HepG2 (cell line): ENCODE results near the gene GATD1. TPM values are rescaled to one million over a fixed set of nuclear protein-coding genes. Genes with fewer than 3 reads are reported as not detected.

Source experiments
- ATAC-seq: fragments of 200-7000 bp; cut with Tn5 transposase; 3 replicates; pipeline ENCODE4 v1.9.1; 2020; ENCODE audit warnings: mild to moderate bottlenecking, moderate library complexity
- BruUV-seq: library from RNA; stranded (reverse); fragments of 400-500 nt; replicated peaks from 2 replicates; lab custom pipeline; 2021; lab: Mats Ljungman, UMichigan
- CTCF ChIA-PET: fragments of 300-600 bp; formaldehyde crosslinking; extraction: SDS; loops from one replicate; lab custom pipeline; 2021; ENCODE audit warnings: low total read pairs, inconsistent platforms, low intra/inter-chr PET ratio; lab: Yijun Ruan, JAX
- POLR2A ChIA-PET: fragments of 350-600 bp; sonication (Branson Sonifier 250); formaldehyde crosslinking; loops from one replicate; lab custom pipeline; 2020; ENCODE audit warnings: antibody characterized with exemption, inconsistent platforms; lab: Yijun Ruan, JAX
- DNase-seq: peaks from one replicate; pipeline ENCODE4 v3.0.0-alpha.2; 2015; ENCODE audit warnings: low spot score
- FAIRE-seq: peaks from 3 replicates; lab custom pipeline; 2011; peaks lifted over from hg19 to GRCh38; lab: Jason Lieb, UNC
- H2AFZ ChIP-seq: one replicate; pipeline ENCODE4 v1.6.1; 2011; ENCODE audit warnings: low read length, inconsistent platforms
- H3K27ac ChIP-seq: fragments of 300-600 bp; 3 replicates; pipeline ENCODE4 v1.8.0; 2011; ENCODE audit warnings: mixed run types, mild to moderate bottlenecking, mixed read lengths, low read length, inconsistent platforms; ENCODE audit not compliant: insufficient read depth; ENCODE audit errors: extremely low read length
- H3K27me3 ChIP-seq, 2 experiments: fragments of 200-600 bp in 1 of 2; 2 replicates in 1 of 2; 3 replicates in 1 of 2; pipeline versions ENCODE4 v1.6.0 to v1.8.0; 2011; ENCODE audit warnings: low read length in 2 of 2, mild to moderate bottlenecking in 2 of 2, moderate library complexity in 2 of 2, inconsistent platforms in 1 of 2; ENCODE audit not compliant: insufficient read depth in 2 of 2, control insufficient read depth in 1 of 2
- H3K36me3 ChIP-seq, 2 experiments: fragments of 200-600 bp in 1 of 2; replicated peaks in 1 of 2; 2 replicates in 1 of 2; 3 replicates in 1 of 2; pipeline versions ENCODE4 v1.5.1 to v1.8.0; 2011; ENCODE audit warnings: low read length in 2 of 2, inconsistent platforms in 1 of 2; ENCODE audit not compliant: insufficient read depth in 2 of 2, control insufficient read depth in 1 of 2
- H3K4me1 ChIP-seq: 2 replicates; pipeline ENCODE4 v1.5.1; 2012; ENCODE audit warnings: low read length, inconsistent platforms; ENCODE audit not compliant: insufficient read depth
- H3K4me2 ChIP-seq: 2 replicates; pipeline ENCODE4 v1.6.0; 2011; ENCODE audit warnings: low read depth, low read length, inconsistent platforms
- H3K4me3 ChIP-seq, 3 experiments: fragments of 200-600 bp in 1 of 3; sonication (generic), shearing (Covaris generic) in 1 of 3; replicated peaks in 1 of 3; 2 replicates each; pipeline ENCODE4 v1.5.1; 2011 to 2016; ENCODE audit warnings: low read length in 3 of 3, inconsistent platforms in 2 of 3, low read depth in 2 of 3, mild to moderate bottlenecking in 2 of 3, control low read depth in 1 of 3, mixed read lengths in 1 of 3; ENCODE audit not compliant: insufficient read depth in 1 of 3
- H3K79me2 ChIP-seq: one replicate; pipeline ENCODE4 v1.6.1; 2011; ENCODE audit warnings: low read length, inconsistent platforms; ENCODE audit not compliant: insufficient read depth
- H3K9ac ChIP-seq: 2 replicates; pipeline ENCODE4 v1.6.0; 2011; ENCODE audit warnings: mild to moderate bottlenecking, low read depth, low read length, inconsistent platforms; ENCODE audit not compliant: insufficient read depth
- H3K9me3 ChIP-seq: 2 replicates; pipeline ENCODE4 v1.5.1; 2012; ENCODE audit warnings: mild to moderate bottlenecking, low read length
- H4K20me1 ChIP-seq: 2 replicates; pipeline ENCODE4 v1.6.0; 2011; ENCODE audit warnings: inconsistent platforms, mild to moderate bottlenecking, low read length, moderate library complexity; ENCODE audit not compliant: insufficient read depth
- GATAD1 ChIP-seq: IDR thresholded peaks from 2 replicates; pipeline ENCODE4 v1.6.1; 2016; ENCODE audit warnings: missing genetic modification reagents, missing compliant biosample characterization
- NFRKB ChIP-seq: fragments of 450-650 bp; IDR thresholded peaks from 2 replicates; pipeline ENCODE4 v1.6.1; 2017
- PAWR ChIP-seq: sonication (generic); formaldehyde crosslinking; IDR thresholded peaks from 2 replicates; pipeline ENCODE4 v1.4.0; 2020; ENCODE audit warnings: missing genetic modification reagents, mild to moderate bottlenecking, borderline replicate concordance
- SMAD9 ChIP-seq: sonication (generic); formaldehyde crosslinking; IDR thresholded peaks from 2 replicates; pipeline ENCODE4 v1.5.1; 2020; ENCODE audit warnings: mild to moderate bottlenecking, missing genetic modification reagents
- ZNF354B ChIP-seq: sonication (generic); formaldehyde crosslinking; IDR thresholded peaks from 2 replicates; pipeline ENCODE4 v1.8.0; 2022; ENCODE audit warnings: mild to moderate bottlenecking, missing genetic modification reagents
- ZNF747 ChIP-seq: sonication (generic); formaldehyde crosslinking; IDR thresholded peaks from 2 replicates; pipeline ENCODE4 v1.8.1; 2023; ENCODE audit warnings: missing genetic modification reagents, mild to moderate bottlenecking, borderline replicate concordance
- WGBS: methylation state at CpG from one replicate; pipeline ENCODE4 v1.1.6; 2017; ENCODE audit warnings: low lambda C conversion rate; 5-methylcytosine and 5-hydroxymethylcytosine counted together
- in situ Hi-C: cut with HindIII; loops from 2 replicates; pipeline ENCODE4 v1.10.0; 2017; ENCODE audit warnings: low pct_unique_long_range_greater_than_20kb; ENCODE audit not compliant: extremely low pct_ligation_motif_present
- intact Hi-C: fragments of 100-400 bp; cut with micrococcal nuclease; formaldehyde crosslinking; loops from one replicate; pipeline ENCODE4 v1.10.0; 2022; ENCODE audit not compliant: unreplicated experiment
- polyA plus RNA-seq, 8 experiments: library from polyadenylated mRNA; depleted of rRNA in 3 of 8; stranded (reverse) in 7 of 8; unstranded in 1 of 8; fragments of >200 nt; fragmentation: Illumina TruSeq in 4 of 8; extraction: Trizol in 4 of 8; gene quantifications; 2 replicates each; pipeline versions ENCODE4 v1.2.1 to v1.2.3, GENCODE V29; 2011 to 2016; ENCODE audit warnings: low read depth in 4 of 8, missing spikeins in 1 of 8, mixed read lengths in 1 of 8; ENCODE audit not compliant: insufficient read depth in 1 of 8
- total RNA-seq, 5 experiments: library from RNA; depleted of rRNA; stranded (reverse); fragments of >200 nt; fragmentation: Illumina TruSeq; extraction: Trizol; gene quantifications; 2 replicates each; pipeline ENCODE4 v1.2.3, GENCODE V29; 2016; ENCODE audit warnings: low read depth in 1 of 5
- TF ChIP-seq, protein P1 (sequence below): sonication (generic); formaldehyde crosslinking; IDR thresholded peaks from 2 replicates; pipeline ENCODE4 v1.4.0; 2020; ENCODE audit warnings: missing genetic modification reagents, mild to moderate bottlenecking, borderline replicate concordance

GATD1 gene
- total and polyA plus RNA-seq, 2 of the 13 experiments (the other 11 are each of a cell fraction or from before 2014, with no cell fraction given) = 31.3 to 60.5 TPM

DNA sequence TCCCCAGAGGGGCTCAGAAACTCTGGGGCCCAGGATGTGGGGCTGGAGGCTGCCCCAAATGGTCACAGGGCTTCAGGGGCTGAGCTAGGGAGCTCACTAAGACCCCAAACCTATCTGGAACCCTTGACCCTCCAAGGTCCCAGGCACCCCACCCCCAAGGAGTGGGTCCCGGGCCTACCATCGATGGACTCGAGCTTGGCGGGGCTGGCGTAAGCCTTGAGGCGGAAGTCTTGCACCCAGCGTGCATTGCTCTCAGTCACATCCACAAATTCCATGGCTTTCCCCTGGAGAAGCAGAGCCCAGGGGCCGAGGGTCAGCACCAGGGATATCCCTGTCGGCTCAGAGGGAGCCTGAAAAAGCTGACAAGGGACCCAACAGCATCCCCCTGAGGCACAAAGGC, 3.5 kb downstream of the GATD1 start:
- FAIRE-seq (no peak), DNase-seq (no peak), ATAC-seq (no peak)
- Histone ChIP-seq H4K20me1 (peaks cover 6% of the 10 kb centered on the region), H3K36me3 (peaks cover 19 to 37% of the 10 kb centered on the region in 2 experiments; a peak in 4 of 5 replicates), H3K4me2 (no peak overlapping the region), H3K4me3 (no peak overlapping the region), H3K27me3 (no peaks in the 10 kb centered on the region), H3K9me3 (no peaks in the 10 kb centered on the region), H3K4me1 (peaks cover 50% of the 10 kb centered on the region), H3K27ac (no peak overlapping the region), H2AFZ (no peak overlapping the region), H3K79me2 (peaks cover 32% of the 10 kb centered on the region), H3K9ac (no peak overlapping the region)
- no TSS peak for BruUV-seq
- TF ChIP-seq, protein P1, sequence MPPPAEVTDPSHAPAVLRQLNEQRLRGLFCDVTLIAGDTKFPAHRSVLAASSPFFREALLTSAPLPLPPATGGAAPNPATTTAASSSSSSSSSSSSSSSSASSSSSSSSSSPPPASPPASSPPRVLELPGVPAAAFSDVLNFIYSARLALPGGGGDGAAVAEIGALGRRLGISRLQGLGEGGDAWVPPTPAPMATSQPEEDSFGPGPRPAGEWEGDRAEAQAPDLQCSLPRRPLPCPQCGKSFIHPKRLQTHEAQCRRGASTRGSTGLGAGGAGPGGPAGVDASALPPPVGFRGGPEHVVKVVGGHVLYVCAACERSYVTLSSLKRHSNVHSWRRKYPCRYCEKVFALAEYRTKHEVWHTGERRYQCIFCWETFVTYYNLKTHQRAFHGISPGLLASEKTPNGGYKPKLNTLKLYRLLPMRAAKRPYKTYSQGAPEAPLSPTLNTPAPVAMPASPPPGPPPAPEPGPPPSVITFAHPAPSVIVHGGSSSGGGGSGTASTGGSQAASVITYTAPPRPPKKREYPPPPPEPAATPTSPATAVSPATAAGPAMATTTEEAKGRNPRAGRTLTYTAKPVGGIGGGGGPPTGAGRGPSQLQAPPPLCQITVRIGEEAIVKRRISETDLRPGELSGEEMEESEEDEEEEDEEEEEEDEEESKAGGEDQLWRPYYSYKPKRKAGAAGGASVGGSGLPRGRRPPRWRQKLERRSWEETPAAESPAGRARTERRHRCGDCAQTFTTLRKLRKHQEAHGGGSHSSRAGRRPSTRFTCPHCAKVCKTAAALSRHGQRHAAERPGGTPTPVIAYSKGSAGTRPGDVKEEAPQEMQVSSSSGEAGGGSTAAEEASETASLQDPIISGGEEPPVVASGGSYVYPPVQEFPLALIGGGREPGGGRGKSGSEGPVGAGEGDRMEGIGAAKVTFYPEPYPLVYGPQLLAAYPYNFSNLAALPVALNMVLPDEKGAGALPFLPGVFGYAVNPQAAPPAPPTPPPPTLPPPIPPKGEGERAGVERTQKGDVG (CRISPR knock-in tag) = no peak
- intact Hi-C loops (no loop called here), in situ Hi-C loops (no loop called here)
- CTCF ChIA-PET = no interaction called here
- WGBS = no CpG with 5 or more reads among the region's 9 CpGs
- POLR2A ChIA-PET = interaction anchor here (1.2 kb wide), 1 partner anchor 46 kb away, joined by 3 read pairs; no protein-coding TSS in a partner anchor

DNA sequence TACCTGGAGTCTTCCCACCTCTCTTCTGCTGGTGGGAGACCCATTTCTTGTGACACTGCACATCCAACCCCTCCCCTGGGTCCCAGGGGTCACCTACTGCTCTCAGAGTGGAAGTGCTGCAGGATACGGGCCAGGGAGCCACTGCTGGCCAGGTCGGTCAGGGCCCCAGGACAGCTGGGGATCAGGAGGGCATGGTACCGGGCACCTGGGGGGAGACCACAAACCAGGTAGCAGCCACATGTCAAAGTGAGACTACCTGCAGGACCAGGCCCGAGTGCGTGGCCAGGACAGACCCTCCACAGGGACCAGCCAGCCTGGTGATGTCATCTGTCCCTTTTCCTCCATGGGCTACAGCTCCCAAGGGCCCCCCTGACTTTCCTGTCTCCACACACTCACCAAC, 3.9 kb downstream of the GATD1 start:
- BruUV-seq = no TSS peak
- peaks cover 32% of the 10 kb centered on the region for H3K79me2 ChIP-seq
- TF ChIP-seq SMAD9 (no peak), ZNF747 (CRISPR knock-in tag) (no peak), ZNF354B (no peak), GATAD1 (CRISPR knock-in tag) (no peak), PAWR (no peak), NFRKB (no peak)

More for the DNA sequence above, 3.9 kb downstream of the GATD1 start:
- ChIA-PET CTCF (no interaction called here), POLR2A (interaction anchor here (1.2 kb wide), 1 partner anchor 47 kb away, joined by 3 read pairs; no protein-coding TSS in a partner anchor)
- H3K27ac ChIP-seq = no peak overlapping the region
- H3K4me2 ChIP-seq = no peak overlapping the region
- no peak overlapping the region for H2AFZ ChIP-seq
- H3K9me3 ChIP-seq = no peaks in the 10 kb centered on the region
- H4K20me1 ChIP-seq = peaks cover 6% of the 10 kb centered on the region
- FAIRE-seq (no peak), ATAC-seq (no peak), DNase-seq (no peak)
- H3K9ac ChIP-seq = no peak overlapping the region
- 100% methylated on average over 2 of the region's 5 CpGs for WGBS
- in situ Hi-C loops (no loop called here), intact Hi-C loops (no loop called here)
- peaks cover 19 to 37% of the 10 kb centered on the region in 2 experiments; a peak in 4 of 5 replicates for H3K36me3 ChIP-seq
- H3K27me3 ChIP-seq = no peaks in the 10 kb centered on the region
- H3K4me1 ChIP-seq = peaks cover 46% of the 10 kb centered on the region
- H3K4me3 ChIP-seq = no peak overlapping the region
